ENCODE measurements around the gene SSH3. TPM values are rescaled to one million over a fixed set of nuclear protein-coding genes. Genes with fewer than 3 reads are reported as not detected.
A peak's percentile ranks its signal among the peaks of the same experiment; 100 is the strongest.

Gene SSH3
- total RNA-seq, 2 experiments from 2014 or later, result 15.4 to 19.0 TPM

GRCh38 chr11:67320691-67321090 lies 17.4 kb downstream of the SSH3 start:
- Mint-ChIP-seq H3K9me3 (no peaks in the 10 kb centered on the region), H3K27me3 (no peaks in the 10 kb centered on the region), H3K4me1 (peaks cover 18% of the 10 kb centered on the region), H3K4me3 (no peak overlapping the region), H3K27ac (no peak overlapping the region), H3K36me3 (ENCODE audit: low read depth) (peaks cover 4% of the 10 kb centered on the region)
- POLR2A ChIA-PET, result interaction anchor here (1.2 to 4.4 kb wide), 2 partner anchors 33 to 57 kb away, joined by 3 to 49 read pairs; no protein-coding TSS in a partner anchor
- no peak for DNase-seq
- CTCF ChIA-PET, result interaction anchor here (1.0 to 5.1 kb wide), 3 partner anchors 31 to 62 kb away, joined by 3 to 42 read pairs (median 22); partner anchors contain the start of gene POLD4

- no peak for DNase-seq
- H3K27ac Mint-ChIP-seq, result no peak overlapping the region
- H3K27me3 Mint-ChIP-seq, result no peaks in the 10 kb centered on the region
- ChIA-PET POLR2A (interaction anchor here (0.9 to 1.5 kb wide), 3 partner anchors 10 to 81 kb away, joined by 3 to 5 read pairs (median 5); no protein-coding TSS in a partner anchor), CTCF (interaction anchor here (0.6 to 4.6 kb wide), 3 partner anchors 21 to 58 kb away, joined by 3 to 22 read pairs (median 6); partner anchors contain the start of gene POLD4)
- no peaks in the 10 kb centered on the region for H3K9me3 Mint-ChIP-seq
- peaks cover 15% of the 10 kb centered on the region for H3K4me1 Mint-ChIP-seq
- H3K4me3 Mint-ChIP-seq, result no peak overlapping the region
- H3K36me3 Mint-ChIP-seq (ENCODE audit: low read depth), result peaks cover 4% of the 10 kb centered on the region
Observed at GRCh38 chr11:67321313-67321871, 18.1 kb downstream of the SSH3 start.

- peaks cover 4% of the 10 kb centered on the region for H3K36me3 Mint-ChIP-seq (ENCODE audit: low read depth)
- H3K4me3 Mint-ChIP-seq, result no peak overlapping the region
- no peak overlapping the region for H3K27ac Mint-ChIP-seq
- H3K4me1 Mint-ChIP-seq, result peaks cover 11% of the 10 kb centered on the region
- H3K9me3 Mint-ChIP-seq, result no peaks in the 10 kb centered on the region
- ChIA-PET POLR2A (interaction anchor here (0.9 to 1.5 kb wide), 4 partner anchors 10 to 82 kb away, joined by 3 to 5 read pairs (median 4); no protein-coding TSS in a partner anchor), CTCF (interaction anchor here (1.9 to 4.6 kb wide), 2 partner anchors 31 to 59 kb away, joined by 6 to 22 read pairs; partner anchors contain the start of gene POLD4)
- no peak for DNase-seq
- no peaks in the 10 kb centered on the region for H3K27me3 Mint-ChIP-seq
Observed at GRCh38 chr11:67322049-67322448, 18.7 kb downstream of the SSH3 start.

- Mint-ChIP-seq H3K36me3 (ENCODE audit: low read depth) (no peaks in the 10 kb centered on the region), H3K4me3 (no peak overlapping the region), H3K9me3 (no peaks in the 10 kb centered on the region), H3K27me3 (no peaks in the 10 kb centered on the region), H3K4me1 (peaks cover 4% of the 10 kb centered on the region), H3K27ac (no peak overlapping the region)
- no peak for DNase-seq
- POLR2A ChIA-PET, result no interaction called here
- CTCF ChIA-PET, result interaction anchor here (1.0 to 4.6 kb wide), 4 partner anchors 13 to 61 kb away, joined by 3 to 22 read pairs (median 6); no protein-coding TSS in a partner anchor
Observed at GRCh38 chr11:67323526-67323925, 20.2 kb downstream of the SSH3 start.

- POLR2A ChIA-PET, result interaction anchor here (1.2 to 1.6 kb wide), 2 partner anchors 10 to 61 kb away, joined by 3 to 5 read pairs; no protein-coding TSS in a partner anchor
- CTCF ChIA-PET, result interaction anchor here (0.7 kb wide), 1 partner anchor 86 kb away, joined by 4 read pairs; no protein-coding TSS in a partner anchor
- Mint-ChIP-seq H3K36me3 (ENCODE audit: low read depth) (no peaks in the 10 kb centered on the region), H3K4me3 (no peak overlapping the region), H3K27ac (no peak overlapping the region), H3K27me3 (no peaks in the 10 kb centered on the region), H3K9me3 (no peaks in the 10 kb centered on the region), H3K4me1 (no peaks in the 10 kb centered on the region)
- DNase-seq, result no peak
Observed at GRCh38 chr11:67332081-67332691, 28.9 kb downstream of the SSH3 start.

- no peaks in the 10 kb centered on the region for H3K4me1 Mint-ChIP-seq
- DNase-seq, result no peak
- H3K9me3 Mint-ChIP-seq, result no peaks in the 10 kb centered on the region
- H3K36me3 Mint-ChIP-seq (ENCODE audit: low read depth), result no peaks in the 10 kb centered on the region
- H3K27ac Mint-ChIP-seq, result no peak overlapping the region
- H3K27me3 Mint-ChIP-seq, result no peaks in the 10 kb centered on the region
- CTCF ChIA-PET, result interaction anchor here (1.3 to 1.8 kb wide), 2 partner anchors 9 to 45 kb away, joined by 5 to 8 read pairs; no protein-coding TSS in a partner anchor
- no peak overlapping the region for H3K4me3 Mint-ChIP-seq
- POLR2A ChIA-PET, result no interaction called here
Observed at GRCh38 chr11:67337257-67337656, 33.9 kb downstream of the SSH3 start.

- POLR2A ChIA-PET, result interaction anchor here (4.4 kb wide), 1 partner anchor 9 kb away, joined by 23 read pairs; the partner anchor contains the start of gene POLD4
- Mint-ChIP-seq H3K36me3 (ENCODE audit: low read depth) (no peaks in the 10 kb centered on the region), H3K4me3 (no peak overlapping the region), H3K27ac (peak overlapping the region; percentile 66), H3K27me3 (no peaks in the 10 kb centered on the region), H3K4me1 (peaks cover 24% of the 10 kb centered on the region), H3K9me3 (no peaks in the 10 kb centered on the region)
- no peak for DNase-seq
- CTCF ChIA-PET, result interaction anchor here (0.6 to 5.6 kb wide), 8 partner anchors 8 to 177 kb away, joined by 3 to 56 read pairs (median 5); partner anchors contain the start of gene POLD4
Observed at GRCh38 chr11:67344264-67344663, 40.9 kb downstream of the SSH3 start.

- H3K4me3 Mint-ChIP-seq, result no peak overlapping the region
- CTCF ChIA-PET, result interaction anchor here (0.7 to 5.6 kb wide), 30 partner anchors 7 to 227 kb away, joined by 3 to 56 read pairs (median 6); partner anchors contain the start of genes CLCF1, GRK2, PITPNM1 and POLD4
- no peak for DNase-seq
Observed at GRCh38 chr11:67345247-67345919, 42.1 kb downstream of the SSH3 start.

GRCh38 chr11:67345920-67346819 lies 42.8 kb downstream of the SSH3 start:
- H3K36me3 Mint-ChIP-seq (ENCODE audit: low read depth), result no peaks in the 10 kb centered on the region
- no peak overlapping the region for H3K4me3 Mint-ChIP-seq
- H3K4me1 Mint-ChIP-seq, result peaks cover 26% of the 10 kb centered on the region
- CTCF ChIA-PET, result interaction anchor here (0.6 to 5.6 kb wide), 29 partner anchors 6 to 1433 kb away, joined by 3 to 56 read pairs (median 7); partner anchors contain the start of genes CLCF1, GRK2, PITPNM1 and POLD4
- no peak overlapping the region for H3K27ac Mint-ChIP-seq
- H3K27me3 Mint-ChIP-seq, result no peaks in the 10 kb centered on the region
- no peak for DNase-seq
- H3K9me3 Mint-ChIP-seq, result no peaks in the 10 kb centered on the region
- POLR2A ChIA-PET, result interaction anchor here (1.4 to 4.4 kb wide), 4 partner anchors 7 to 31 kb away, joined by 3 to 23 read pairs (median 5); partner anchors contain the start of gene POLD4

More at GRCh38 chr11:67345247-67345919, 42.1 kb downstream of the SSH3 start:
- H3K9me3 Mint-ChIP-seq, result no peaks in the 10 kb centered on the region
- peaks cover 24% of the 10 kb centered on the region for H3K4me1 Mint-ChIP-seq
- H3K36me3 Mint-ChIP-seq (ENCODE audit: low read depth), result no peaks in the 10 kb centered on the region
- no peak overlapping the region for H3K27ac Mint-ChIP-seq
- POLR2A ChIA-PET, result interaction anchor here (1.4 to 4.4 kb wide), 4 partner anchors 8 to 31 kb away, joined by 3 to 23 read pairs (median 5); partner anchors contain the start of gene POLD4
- H3K27me3 Mint-ChIP-seq, result no peaks in the 10 kb centered on the region

GRCh38 chr11:67347964-67348749 lies 44.8 kb downstream of the SSH3 start:
- ChIA-PET CTCF (interaction anchor here (0.9 to 18.6 kb wide), 5 partner anchors 26 to 95 kb away, joined by 3 to 847 read pairs (median 13); partner anchors contain the start of genes CLCF1 and RAD9A), POLR2A (no interaction called here)
- Mint-ChIP-seq H3K4me1 (peaks cover 40% of the 10 kb centered on the region), H3K36me3 (ENCODE audit: low read depth) (peaks cover 8% of the 10 kb centered on the region), H3K4me3 (no peak overlapping the region), H3K9me3 (no peaks in the 10 kb centered on the region), H3K27ac (no peak overlapping the region), H3K27me3 (no peaks in the 10 kb centered on the region)
- no peak for DNase-seq

- Mint-ChIP-seq H3K27me3 (no peaks in the 10 kb centered on the region), H3K9me3 (no peaks in the 10 kb centered on the region), H3K4me1 (peaks cover 44% of the 10 kb centered on the region), H3K27ac (no peak overlapping the region), H3K36me3 (ENCODE audit: low read depth) (peaks cover 8% of the 10 kb centered on the region), H3K4me3 (no peak overlapping the region)
- ChIA-PET POLR2A (interaction anchor here (1.0 kb wide), 2 partner anchors 21 to 78 kb away, joined by 3 to 4 read pairs; no protein-coding TSS in a partner anchor), CTCF (interaction anchor here (0.9 to 18.6 kb wide), 3 partner anchors 27 to 87 kb away, joined by 3 to 847 read pairs (median 5); partner anchors contain the start of genes CLCF1, PPP1CA and RAD9A)
- no peak for DNase-seq
Observed at GRCh38 chr11:67349036-67349435, 45.7 kb downstream of the SSH3 start.

Data from activated CD4-positive, alpha-beta memory T cell treated with anti-CD3 and anti-CD28 coated beads, Interleukin-2, amount 10 ng/mL, durations not matched to agents 7 days and 5 days (primary cell).